Measurements from ENCODE around the gene LRMDA.

LRMDA gene

GRCh38 chr10:75679536-75679935, 248.1 kb downstream of the LRMDA start:
- no peak for DNase-seq

- DNase-seq: no peak
These were observed 249.9 kb downstream of the LRMDA start for GRCh38 chr10:75681334-75681733.

DNA sequence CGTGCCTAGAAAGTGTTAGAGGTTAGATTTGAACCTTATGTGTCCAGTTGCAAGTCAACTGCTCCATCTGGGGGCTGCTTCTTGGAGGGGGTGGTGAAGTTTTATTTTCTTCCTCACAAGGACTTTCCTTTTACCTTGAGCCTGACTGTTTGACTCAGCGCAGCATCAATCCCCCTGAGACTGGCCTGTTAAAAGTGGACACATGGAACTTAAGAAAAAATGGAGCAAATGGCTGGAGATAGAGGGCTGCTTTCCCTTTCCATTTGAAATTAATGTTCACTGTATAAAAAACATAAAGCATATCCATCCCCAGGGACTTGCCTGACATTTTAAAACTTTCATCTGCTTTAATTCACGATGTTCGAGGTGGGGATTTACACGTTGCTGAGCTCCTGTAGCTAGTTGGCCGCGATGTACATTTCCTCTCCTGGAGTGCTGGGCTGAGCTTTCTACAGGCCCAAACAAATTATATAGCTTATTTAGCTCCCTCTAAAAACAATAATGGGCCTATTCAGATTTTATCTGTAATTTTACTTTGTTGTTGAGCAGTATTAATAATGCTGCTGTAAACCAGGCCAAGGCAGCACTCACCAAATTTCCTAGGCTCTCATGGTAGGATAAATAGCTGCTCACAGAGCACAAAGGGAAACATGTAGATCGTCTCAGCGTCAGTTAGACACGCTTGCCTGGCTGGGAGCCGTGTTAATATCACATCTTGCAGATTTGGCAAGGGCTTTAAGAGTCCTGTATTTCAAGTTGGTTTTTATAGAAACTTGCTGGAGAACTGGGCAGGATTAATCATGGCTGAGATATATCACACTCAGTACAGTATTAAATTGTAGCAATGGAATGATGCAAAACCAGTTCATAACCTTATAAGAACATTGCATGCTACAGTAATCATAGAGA, 251.5 kb downstream of the LRMDA start:
- DNase-seq: no peak

DNA sequence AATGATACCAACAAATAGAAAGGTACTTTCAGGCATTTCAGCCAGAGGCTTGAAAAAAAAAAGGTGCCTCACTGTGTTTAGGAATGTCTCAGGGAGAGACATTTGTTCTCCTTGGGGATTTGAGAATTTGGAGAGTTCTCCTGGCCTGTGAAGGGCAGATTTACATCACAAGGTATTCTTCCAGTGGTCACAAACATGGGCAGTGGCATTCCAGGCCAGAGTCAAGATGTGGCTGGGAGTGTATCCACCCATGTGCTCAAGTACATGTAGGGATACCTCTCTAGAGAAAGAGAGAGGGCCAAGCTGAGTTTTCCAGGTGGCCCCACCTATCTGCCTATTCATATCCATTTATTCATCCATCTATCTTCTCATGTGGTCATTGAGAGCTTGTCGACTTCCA, 253.8 kb downstream of the LRMDA start:
- no peak for DNase-seq

GRCh38 chr10:75688506-75689300, 257.3 kb downstream of the LRMDA start:
- no peak for DNase-seq

DNA sequence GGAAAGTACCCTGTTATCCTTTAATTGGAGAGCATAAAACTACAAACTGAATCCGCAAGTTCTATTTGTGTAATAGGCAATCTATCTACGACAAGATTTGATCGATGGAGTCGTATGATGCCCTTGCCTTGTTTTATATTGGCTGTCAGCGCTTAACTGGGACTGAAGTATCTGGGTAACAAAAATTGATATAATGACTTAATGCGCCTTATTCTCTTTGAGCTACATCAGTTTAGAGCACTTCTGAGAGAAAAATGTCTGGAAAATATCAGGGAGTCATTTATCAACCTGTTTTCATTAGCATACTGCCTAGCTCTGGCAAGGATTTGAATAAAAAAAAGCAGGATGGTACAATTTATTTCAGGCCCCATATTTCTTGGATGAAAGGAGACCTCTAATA, 262.1 kb downstream of the LRMDA start:
- DNase-seq: no peak

- no peak for DNase-seq
These were observed 262.8 kb downstream of the LRMDA start for GRCh38 chr10:75694269-75694668.

GRCh38 chr10:75694790-75695189, 263.4 kb downstream of the LRMDA start:
- no peak for DNase-seq

GRCh38 chr10:75695994-75696393, 264.6 kb downstream of the LRMDA start:
- no peak for DNase-seq

- no peak for DNase-seq
These were observed 265.1 kb downstream of the LRMDA start for GRCh38 chr10:75696536-75696935.

DNA sequence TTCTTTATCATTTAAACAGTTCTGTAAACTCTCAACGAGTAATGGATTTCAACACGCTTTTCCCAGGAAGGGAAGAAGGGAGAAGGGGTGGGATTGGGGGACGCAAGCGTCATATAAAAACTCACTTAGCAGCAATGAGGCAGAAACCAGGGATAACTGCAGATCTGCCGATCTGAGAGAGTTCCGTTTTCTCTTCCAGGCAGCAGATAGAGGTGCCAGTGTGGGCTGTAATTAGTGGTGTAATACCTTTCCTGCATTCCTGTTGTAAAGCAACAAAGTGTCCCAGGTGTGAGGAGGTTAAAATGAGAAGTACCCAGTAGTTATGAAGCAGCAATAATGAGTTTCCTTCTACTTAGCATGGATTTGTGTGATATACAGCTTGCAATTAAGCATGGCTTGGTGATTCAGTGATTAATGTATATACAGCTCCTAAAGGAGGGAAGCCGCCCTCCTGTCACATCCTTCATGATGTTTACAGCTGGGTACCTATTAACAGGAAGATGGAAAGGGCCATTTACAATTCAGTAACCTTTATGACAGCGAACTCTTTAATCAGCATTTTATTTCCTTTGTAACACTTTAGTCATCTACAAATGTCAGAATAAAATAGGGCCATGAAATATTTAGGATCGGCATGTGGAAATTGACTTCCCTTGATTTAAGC, 271.9 kb downstream of the LRMDA start:
- no peak for DNase-seq

GRCh38 chr10:75705426-75705825, 274.0 kb downstream of the LRMDA start:
- no peak for DNase-seq

GRCh38 chr10:75707080-75707840, 275.8 kb downstream of the LRMDA start:
- no peak for DNase-seq

GRCh38 chr10:75708060-75708459, 276.6 kb downstream of the LRMDA start:
- DNase-seq: no peak

- no peak for DNase-seq
These were observed 277.8 kb downstream of the LRMDA start for GRCh38 chr10:75709245-75709644.

DNA sequence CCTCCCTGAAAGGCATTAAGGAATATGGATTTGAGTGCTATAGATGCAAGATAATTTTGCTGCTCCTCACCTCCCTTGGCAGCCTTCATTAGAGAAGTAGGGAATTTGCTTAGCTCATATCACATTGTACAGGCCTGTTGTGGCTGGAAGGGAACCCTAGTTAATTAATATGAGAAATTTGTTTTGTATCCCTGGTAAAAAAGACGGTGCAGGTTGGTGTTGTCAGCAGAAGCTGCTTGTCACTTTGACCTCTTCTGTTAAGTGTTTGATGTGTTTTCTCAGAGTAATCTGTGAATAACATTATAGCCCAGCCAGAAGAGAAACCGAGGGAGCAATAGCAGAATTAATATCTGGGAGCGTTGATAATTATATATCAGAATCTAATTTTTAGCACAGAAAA, 278.4 kb downstream of the LRMDA start:
- no peak for DNase-seq

DNA sequence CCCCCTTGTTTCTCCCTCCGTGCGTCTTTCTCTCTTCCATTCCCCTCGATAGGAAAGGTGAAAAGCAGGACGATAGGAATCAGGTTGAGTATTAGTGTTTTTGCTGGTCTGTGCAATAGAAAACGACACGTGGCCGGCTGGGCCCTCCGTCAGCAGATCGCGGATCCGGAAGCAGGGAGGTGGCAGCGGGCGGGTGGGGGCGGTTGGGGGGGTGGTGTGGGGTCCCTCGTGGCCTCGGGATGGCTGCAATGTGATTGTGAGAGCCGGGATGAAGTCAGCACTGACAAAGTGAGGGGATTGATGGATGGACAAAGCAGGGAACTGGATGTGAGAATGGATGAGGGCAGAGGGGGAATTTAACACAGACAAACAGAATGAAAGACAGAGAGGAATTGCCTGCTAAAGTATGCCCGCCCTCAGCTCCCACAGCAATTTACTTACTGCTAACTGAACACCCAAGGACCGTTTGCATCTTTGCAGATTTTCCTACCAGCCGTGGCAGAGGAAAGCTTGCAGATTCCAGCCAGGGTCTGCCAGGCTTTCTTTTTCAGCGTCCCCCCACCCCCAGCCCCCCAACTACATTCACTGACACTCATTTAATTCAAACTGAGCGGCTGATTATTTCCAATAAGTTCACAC, 280.9 kb downstream of the LRMDA start:
- no peak for DNase-seq

GRCh38 chr10:75716506-75716905, 285.1 kb downstream of the LRMDA start:
- no peak for DNase-seq

DNA sequence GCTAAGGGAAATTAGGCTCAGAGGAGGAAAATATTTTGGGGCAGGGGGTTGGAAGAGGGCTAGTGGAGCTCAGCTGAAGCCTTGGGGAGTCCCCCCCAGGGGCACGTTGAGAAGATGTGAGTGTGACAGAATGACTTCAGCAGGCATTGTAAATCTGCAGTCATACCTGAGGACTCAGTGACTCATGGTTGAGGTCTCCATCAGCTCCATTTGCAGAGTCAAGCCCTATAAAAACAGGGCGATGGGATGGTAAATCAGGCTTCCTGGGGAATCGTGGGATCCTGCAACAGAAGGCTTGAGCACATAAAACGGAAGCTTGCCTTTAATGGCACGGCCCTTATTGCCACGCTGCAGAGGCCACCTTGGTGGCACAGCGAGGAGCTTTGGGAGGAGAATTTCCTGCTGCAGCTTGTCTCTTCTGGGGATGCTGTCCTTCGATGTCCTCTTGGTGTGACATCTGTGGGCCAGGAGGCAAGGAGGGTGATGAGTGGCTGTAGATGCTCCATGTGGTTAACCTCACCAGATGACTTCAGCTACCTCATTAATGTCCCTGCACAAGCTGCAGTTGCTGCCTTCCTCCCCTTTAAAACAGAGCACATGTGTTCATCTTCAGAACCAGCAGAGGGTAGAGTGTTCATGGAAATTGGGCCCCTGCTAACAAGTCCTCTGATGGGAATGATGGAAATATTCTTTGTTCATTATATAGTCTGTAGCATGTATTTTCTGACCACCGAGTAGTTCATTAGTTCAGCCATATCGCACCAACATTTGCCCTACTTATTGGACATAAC, 285.9 kb downstream of the LRMDA start:
- no peak for DNase-seq

GRCh38 chr10:75718991-75719390, 287.6 kb downstream of the LRMDA start:
- no peak for DNase-seq

- no peak for DNase-seq
These were observed 288.7 kb downstream of the LRMDA start for GRCh38 chr10:75720157-75720556.
